GM21717 (cell line): ENCODE results near the gene NXPE1.

Experiments
- ATAC-seq: cut with Tn5 transposase; IDR thresholded peaks from one replicate; pipeline ENCODE4 v1.9.1; 2021; ENCODE audit warnings: mild to moderate bottlenecking, moderate library complexity; ENCODE audit not compliant: unreplicated experiment

The NXPE1 gene

DNA sequence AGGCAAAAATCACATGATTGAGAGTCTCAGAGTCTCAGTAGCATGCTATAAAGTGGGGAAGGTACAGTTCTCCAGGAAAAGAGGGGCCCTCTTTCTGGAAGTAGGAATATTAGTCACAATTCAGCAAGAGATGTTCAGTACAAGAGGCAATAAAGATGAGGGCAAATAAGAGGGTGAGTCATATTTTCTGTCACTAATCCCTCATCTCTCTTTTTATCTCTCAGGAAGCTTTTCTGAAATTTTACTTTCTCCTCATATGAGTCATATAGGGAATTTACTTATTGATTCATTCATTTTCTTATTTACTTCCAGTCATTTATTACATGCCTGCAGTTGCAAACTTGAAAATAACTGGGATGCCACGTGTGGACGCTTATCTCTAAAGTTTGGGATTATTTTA lies 3.4 kb upstream of the NXPE1 start:
- ATAC-seq: no peak

DNA sequence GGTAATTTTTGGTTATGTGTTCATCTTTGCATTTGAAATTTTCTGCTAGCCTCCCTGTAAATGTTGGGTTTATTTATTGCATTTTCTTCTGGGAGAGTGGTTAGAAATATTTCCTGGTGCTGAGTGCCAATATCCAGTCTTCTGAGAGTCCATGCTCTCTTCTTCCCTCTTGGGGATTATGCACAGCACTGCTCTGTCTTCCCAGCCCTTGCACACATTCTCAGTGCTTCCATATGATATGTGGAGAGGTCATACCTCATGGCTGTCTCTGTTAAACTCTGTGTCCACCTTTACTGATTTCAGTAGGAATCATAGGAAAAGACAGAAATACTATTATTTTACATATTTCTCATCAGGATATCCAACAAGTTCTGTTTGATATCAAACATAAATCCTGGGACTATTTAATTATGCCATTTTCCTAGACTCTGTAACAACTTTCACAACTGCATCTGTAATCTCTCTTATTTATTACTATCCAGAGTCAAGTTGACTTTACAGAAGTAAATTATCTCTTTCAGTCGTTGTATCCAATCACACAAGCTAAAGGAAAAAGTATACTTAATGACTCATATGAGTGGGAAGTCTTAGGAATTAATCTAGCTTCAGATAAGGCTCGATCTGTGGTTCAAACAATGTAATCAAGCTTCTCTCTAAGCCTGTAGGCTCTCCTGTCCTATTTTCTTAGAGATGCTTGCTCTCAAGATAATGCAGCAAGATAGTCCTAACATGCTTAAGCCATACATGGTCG lies 2.7 kb upstream of the NXPE1 start:
- ATAC-seq: no peak

DNA sequence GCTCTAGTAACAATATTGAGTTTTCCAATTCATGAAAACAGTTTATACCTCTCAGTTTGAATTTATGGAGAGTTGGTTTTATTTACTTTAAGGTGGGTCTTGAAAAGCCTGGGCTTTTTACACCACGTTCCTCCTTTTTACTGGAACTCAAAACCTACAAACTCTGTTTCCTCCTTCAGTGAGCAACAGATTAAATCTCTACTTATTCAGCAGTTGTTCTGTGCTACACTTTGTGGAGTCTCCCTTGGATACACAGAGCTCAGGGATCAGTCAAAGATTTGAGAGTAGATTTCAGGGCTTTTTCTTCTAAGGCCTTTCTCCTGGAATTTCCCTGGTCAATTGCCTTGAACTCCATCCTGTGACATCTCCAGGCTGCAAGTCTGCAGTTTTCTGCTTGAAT lies 3.5 kb downstream of the NXPE1 start:
- no peak for ATAC-seq

DNA sequence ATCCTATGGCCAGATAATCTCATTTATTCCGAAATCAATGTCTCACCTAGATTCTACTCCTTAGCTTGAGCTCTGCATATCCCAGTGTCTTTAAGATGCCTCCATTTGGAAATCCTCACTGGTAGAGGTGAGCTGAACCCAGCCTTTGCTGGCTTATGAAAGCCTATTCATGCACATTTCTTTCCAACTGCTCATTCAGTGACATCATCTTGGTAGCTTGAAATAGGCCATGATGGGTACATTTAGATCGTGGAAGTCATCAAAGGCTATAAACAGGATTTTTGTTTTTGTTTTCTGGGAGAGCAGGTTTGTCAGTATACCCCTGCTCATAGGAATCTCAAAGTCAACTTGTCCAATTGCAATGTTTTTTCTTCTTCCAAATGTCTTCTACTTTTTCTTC lies 6.0 kb downstream of the NXPE1 start:
- ATAC-seq: no peak

- no peak for ATAC-seq
Measured at GRCh38 chr11:114551060-114551459, 8.6 kb downstream of the NXPE1 start.

- no peak for ATAC-seq
Measured at GRCh38 chr11:114525682-114526081, 34.0 kb downstream of the NXPE1 start.

DNA sequence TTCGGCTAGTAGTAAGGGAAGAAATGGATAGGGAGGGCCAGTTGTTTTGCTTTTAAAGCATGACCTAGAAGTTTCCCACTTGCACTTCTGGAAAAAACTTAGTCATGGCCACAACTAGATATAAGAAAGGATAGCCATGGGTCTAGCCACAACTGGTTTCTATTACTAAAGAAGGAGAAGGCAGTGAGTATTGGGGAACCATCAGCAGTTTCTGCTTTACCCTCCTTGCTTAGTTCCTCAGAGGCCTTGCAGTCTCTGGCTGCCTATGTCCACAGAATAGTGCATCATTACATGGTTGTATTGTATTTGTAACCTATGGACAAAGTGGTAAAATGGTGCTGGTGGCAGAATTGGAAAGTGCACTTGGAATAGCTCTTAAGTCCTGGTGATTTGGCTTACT lies 35.6 kb downstream of the NXPE1 start:
- ATAC-seq: no peak

GRCh38 chr11:114522818-114523217 lies 36.9 kb downstream of the NXPE1 start:
- no peak for ATAC-seq

- no peak for ATAC-seq
Measured at GRCh38 chr11:114511538-114511937, 48.1 kb downstream of the NXPE1 start.

- no peak for ATAC-seq
Measured at GRCh38 chr11:114511079-114511478, 48.6 kb downstream of the NXPE1 start.

DNA sequence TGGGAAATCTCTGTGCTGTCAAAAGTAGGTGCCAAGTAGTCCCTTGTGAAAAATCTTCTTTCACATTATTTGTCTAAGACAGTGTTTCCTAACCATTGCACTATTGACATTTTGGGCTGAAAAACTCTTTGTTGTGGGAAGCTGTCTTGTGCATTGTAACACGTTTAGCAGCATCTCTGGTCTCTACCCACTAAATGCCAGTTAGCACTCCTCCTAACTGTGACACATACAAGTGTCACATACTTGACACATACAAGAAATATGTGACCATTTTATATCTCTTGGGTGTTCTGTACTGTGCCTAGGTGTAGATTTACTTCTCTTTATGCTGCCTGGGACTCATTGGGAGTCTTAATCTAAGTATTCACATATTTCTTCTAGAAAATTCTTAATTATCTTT lies 57.8 kb downstream of the NXPE1 start:
- no peak for ATAC-seq

DNA sequence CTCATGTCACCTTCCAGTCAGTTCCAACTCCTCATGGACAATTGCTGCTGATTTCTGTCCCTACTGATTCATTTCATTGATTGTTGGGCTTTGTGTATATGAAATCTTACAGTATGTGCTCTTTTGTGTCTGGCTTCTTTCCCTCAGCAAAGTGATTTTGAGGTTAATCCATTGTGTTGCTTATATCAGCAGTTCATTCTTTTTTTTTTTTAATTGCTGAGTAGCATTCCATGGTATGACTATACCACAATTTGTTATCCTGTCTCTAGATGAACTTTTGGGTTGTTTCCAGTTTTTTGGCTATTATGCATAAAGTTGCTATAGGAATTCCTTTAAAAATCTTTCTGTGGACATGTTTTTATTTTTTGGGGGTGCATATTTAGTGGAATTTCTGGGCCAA lies 59.9 kb downstream of the NXPE1 start:
- ATAC-seq: no peak

DNA sequence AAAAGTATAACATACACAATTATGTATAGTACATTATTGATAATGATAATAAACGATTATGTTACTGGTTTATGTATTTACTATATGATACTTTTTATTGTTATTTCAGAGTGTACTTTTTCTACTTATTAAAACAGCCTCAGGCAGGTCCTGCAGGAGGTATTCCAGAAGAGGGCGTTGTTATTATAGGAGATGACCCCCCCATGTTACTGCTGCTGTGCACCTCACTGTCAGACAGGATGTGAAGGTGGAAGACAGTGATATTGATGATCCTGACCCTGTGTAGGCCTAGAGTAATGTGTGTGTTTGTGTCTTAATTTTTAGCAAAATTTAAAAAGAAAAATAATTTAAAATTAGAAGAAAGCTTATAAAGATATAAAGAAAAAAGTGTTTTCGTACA lies 62.8 kb downstream of the NXPE1 start:
- no peak for ATAC-seq

- ATAC-seq: no peak
Measured at GRCh38 chr11:114483929-114484328, 75.8 kb downstream of the NXPE1 start.

DNA sequence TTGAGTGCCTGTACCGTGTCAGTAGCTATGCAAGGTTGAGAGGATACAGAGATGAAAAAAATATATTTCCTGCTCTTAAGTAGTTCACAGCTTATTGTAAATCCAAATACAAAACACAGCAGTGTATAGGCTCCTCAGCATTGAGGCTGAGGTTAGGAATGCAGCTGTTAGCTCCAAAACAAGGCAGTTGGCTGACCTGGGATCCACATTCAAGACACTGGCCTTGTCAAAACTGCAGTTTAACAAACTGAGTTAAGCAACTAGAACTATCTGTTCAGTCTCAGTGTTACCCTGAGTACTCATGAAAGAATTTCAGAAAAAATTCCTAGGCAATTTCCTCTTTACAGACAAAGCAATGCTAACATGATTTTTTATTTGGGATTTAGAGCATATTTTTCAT lies 77.6 kb downstream of the NXPE1 start:
- no peak for ATAC-seq

GRCh38 chr11:114479331-114479730 lies 80.3 kb downstream of the NXPE1 start:
- no peak for ATAC-seq

DNA sequence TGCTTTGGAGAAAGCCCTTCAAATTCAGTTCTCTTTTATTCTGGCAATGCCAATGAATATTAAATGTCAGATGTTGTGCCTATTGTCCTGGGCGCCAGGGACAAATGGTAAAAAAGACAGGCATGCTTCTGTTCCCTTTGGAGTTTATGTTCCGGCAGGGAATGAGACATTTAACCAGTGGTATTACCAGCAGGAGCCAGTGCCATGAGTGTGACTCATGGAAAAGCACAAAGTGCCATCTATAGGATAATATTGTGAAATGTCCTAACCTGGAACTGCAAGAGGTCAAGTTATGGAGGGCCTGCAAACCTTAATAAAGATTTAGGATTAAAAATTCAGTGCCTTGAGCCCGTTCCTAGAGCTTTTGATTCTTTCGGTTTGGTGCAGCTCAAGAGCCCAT lies 80.9 kb downstream of the NXPE1 start:
- ATAC-seq: no peak

DNA sequence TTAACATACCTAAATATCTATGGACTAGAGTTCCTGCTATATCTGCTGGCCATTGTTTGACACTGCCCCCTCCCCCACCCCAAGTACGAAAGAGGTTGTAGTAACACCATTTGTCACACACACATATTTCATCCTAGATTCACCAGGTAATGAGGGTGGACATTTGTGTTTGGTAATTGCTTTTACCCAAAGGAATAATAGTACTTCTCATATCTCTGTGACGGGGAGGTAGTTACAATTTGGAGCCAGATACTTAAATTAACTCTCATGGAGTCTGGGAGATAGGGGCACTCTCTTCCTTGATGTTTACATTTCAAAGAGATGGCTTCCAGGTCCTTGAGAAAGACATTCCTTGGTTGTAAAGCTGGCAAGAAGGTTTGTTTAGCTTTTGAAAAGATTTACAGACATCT lies 81.7 kb downstream of the NXPE1 start:
- ATAC-seq: no peak

- no peak for ATAC-seq
Measured at GRCh38 chr11:114472661-114473060, 87.0 kb downstream of the NXPE1 start.
